Renal pelvis (tissue), 4 donors: ENCODE measurements around the gene SOAT2. TPM values are rescaled to one million over a fixed set of nuclear protein-coding genes. Genes with fewer than 3 reads are reported as not detected.
"Not testable (repeated sequence)": the region's sequence is repeated elsewhere in the genome, so short reads cannot be mapped to it uniquely, and the experiment has no call there.

Source experiments
- DNase-seq: peaks from one replicate; pipeline ENCODE4 v3.0.0-alpha.2; 2013
- polyA plus RNA-seq, 3 donors: library from polyadenylated mRNA; unstranded; fragments of 120-200 nt; gene quantifications; one replicate each; pipeline ENCODE4 v1.2.1, GENCODE V29; 2013; ENCODE audit not compliant: insufficient read length in 3 of 3

Gene SOAT2
- polyA plus RNA-seq, 3 donors: 2.4 to 3.0 (median 2.7) TPM

- DNase-seq: no peak
These were observed 24.7 kb upstream of the SOAT2 start for GRCh38 chr12:53078425-53079225.

GRCh38 chr12:53079226-53080117, 23.8 kb upstream of the SOAT2 start, which contains the start of gene SPRYD3:
SPRYD3 (minus strand) TSS chr12:53079390; CDS start chr12:53079333, 57 bp downstream.
- peak; percentile 96 for DNase-seq

- no peak for DNase-seq
These were observed 20.6 kb upstream of the SOAT2 start for GRCh38 chr12:53082637-53083175.

- no peak for DNase-seq
These were observed 16.9 kb upstream of the SOAT2 start for GRCh38 chr12:53086361-53086760.

- no peak for DNase-seq
These were observed 13.2 kb upstream of the SOAT2 start for GRCh38 chr12:53090105-53090504.

- no peak for DNase-seq
These were observed 12.7 kb upstream of the SOAT2 start for GRCh38 chr12:53090554-53090953.

GRCh38 chr12:53091756-53092155, 11.5 kb upstream of the SOAT2 start:
- no peak for DNase-seq

- DNase-seq: no peak
These were observed 9.4 kb upstream of the SOAT2 start for GRCh38 chr12:53093777-53094393.

- DNase-seq: no peak
These were observed 8.9 kb upstream of the SOAT2 start for GRCh38 chr12:53094394-53094787.

- DNase-seq: not testable (repeated sequence)
These were observed 8.3 kb upstream of the SOAT2 start for GRCh38 chr12:53094796-53095595.

GRCh38 chr12:53095596-53095895, 7.7 kb upstream of the SOAT2 start:
- not testable (repeated sequence) for DNase-seq

- DNase-seq: no peak
These were observed 7.1 kb upstream of the SOAT2 start for GRCh38 chr12:53096089-53096741.

- no peak for DNase-seq
These were observed 6.5 kb upstream of the SOAT2 start for GRCh38 chr12:53096759-53097158.

GRCh38 chr12:53097207-53097563, 6.1 kb upstream of the SOAT2 start:
- no peak for DNase-seq

GRCh38 chr12:53097564-53098353, 5.5 kb upstream of the SOAT2 start, which contains the start of gene IGFBP6:
IGFBP6 (plus strand) TSS chr12:53097667; CDS start chr12:53097718, 51 bp downstream.
- DNase-seq: no peak

GRCh38 chr12:53098354-53098981, 4.8 kb upstream of the SOAT2 start:
- DNase-seq: no peak

- DNase-seq: peak; percentile 87
These were observed 4.0 kb upstream of the SOAT2 start for GRCh38 chr12:53099071-53099882.

GRCh38 chr12:53100466-53101151, 2.7 kb upstream of the SOAT2 start:
- no peak for DNase-seq
